GM23248 (cell line): ENCODE measurements around the gene DUSP22.

Source experiments
- EZH2 ChIP-seq: fragments of 200-600 bp; sonication (generic); IDR thresholded peaks from 2 replicates; pipeline ENCODE4 v1.6.1; 2018; ENCODE audit warnings: antibody characterized with exemption, mild to moderate bottlenecking; ENCODE audit not compliant: insufficient read depth, poor library complexity, severe bottlenecking
- EZH2phosphoT487 ChIP-seq: fragments of 200-600 bp; sonication (generic); IDR thresholded peaks from 2 replicates; pipeline ENCODE4 v1.6.1; 2018; ENCODE audit warnings: antibody characterized with exemption, moderate library complexity, mild to moderate bottlenecking, low read depth; ENCODE audit not compliant: insufficient read depth

DNA sequence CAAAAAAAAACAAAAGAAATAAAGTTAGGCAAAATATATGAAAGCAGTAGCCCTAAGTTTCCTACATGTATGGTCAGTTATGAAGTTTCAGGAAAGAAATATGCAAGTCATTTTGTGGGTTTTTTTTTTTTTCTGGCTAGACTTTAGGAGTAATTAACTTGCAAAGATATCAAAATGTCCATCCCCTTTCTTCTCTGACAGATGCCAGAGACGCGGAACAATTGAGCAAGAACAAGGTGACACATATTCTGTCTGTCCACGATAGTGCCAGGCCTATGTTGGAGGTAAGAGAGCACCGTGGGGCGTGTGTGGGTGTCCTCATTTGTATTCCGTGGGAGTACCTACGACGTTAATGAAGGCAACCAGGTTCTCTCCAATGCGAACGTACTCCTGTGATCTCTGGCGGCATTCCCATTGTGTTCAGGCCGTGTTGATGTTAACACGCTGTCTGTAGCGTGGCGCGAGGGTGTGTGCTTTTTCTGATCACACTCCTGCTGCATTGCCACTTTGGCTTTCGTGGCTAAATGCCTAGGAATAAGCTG lies 19.5 kb downstream of the DUSP22 start:
- TF ChIP-seq EZH2: no peak
- TF ChIP-seq EZH2phosphoT487: no peak
